ENCODE data around the gene CDH26. TPM values are rescaled to one million over a fixed set of nuclear protein-coding genes. Genes with fewer than 3 reads are reported as not detected.

Gene CDH26
- polyA plus RNA-seq, 1 donor from 2014 or later: 0.43 TPM

GRCh38 chr20:59977086-59977485, 18.9 kb downstream of the CDH26 start:
- Histone ChIP-seq H3K27me3 (ENCODE audit: insufficient read depth, low read depth, low read length) (no peaks in the 10 kb centered on the region), H3K9me3 (ENCODE audit: low read length) (no peaks in the 10 kb centered on the region), H3K4me2 (ENCODE audit: low read length) (no peak overlapping the region), H3F3A (ENCODE audit: insufficient read depth, low read length, poor library complexity, severe bottlenecking) (no peaks in the 10 kb centered on the region), H3K9me2 (ENCODE audit: insufficient read depth, low read length) (no peaks in the 10 kb centered on the region), H3K4me3 (ENCODE audit: low read length) (no peak overlapping the region), H3K79me2 (replicated peaks; ENCODE audit: insufficient read depth, low read length) (no peaks in the 10 kb centered on the region), H2AFZ (ENCODE audit: low read depth, low read length) (no peak overlapping the region), H4K20me1 (ENCODE audit: insufficient read depth) (no peaks in the 10 kb centered on the region), H3K27ac (ENCODE audit: low read length) (no peak overlapping the region), H3K36me3 (ENCODE audit: insufficient read depth, low read length) (no peaks in the 10 kb centered on the region), H3K9ac (ENCODE audit: low read length) (no peak overlapping the region)
- TF ChIP-seq POLR2AphosphoS5 (IDR thresholded peaks at IDR 0.05): no peak
- TF ChIP-seq RAD21 (conservative IDR thresholded peaks at IDR 0.05): no peak
- TF ChIP-seq EP300 (conservative IDR thresholded peaks at IDR 0.05; ENCODE audit: poor library complexity, severe bottlenecking): no peak
- no peak for TF ChIP-seq MXI1 (conservative IDR thresholded peaks at IDR 0.05; ENCODE audit: poor library complexity, severe bottlenecking)
- no peak for TF ChIP-seq REST (IDR thresholded peaks at IDR 0.05; ENCODE audit: borderline replicate concordance)
- no peak for TF ChIP-seq CTCF (IDR thresholded peaks at IDR 0.05; ENCODE audit: poor library complexity, severe bottlenecking)

- Histone ChIP-seq H3K36me3 (ENCODE audit: insufficient read depth, low read length) (no peaks in the 10 kb centered on the region), H3K4me2 (ENCODE audit: low read length) (no peak overlapping the region), H3K9me2 (ENCODE audit: insufficient read depth, low read length) (no peaks in the 10 kb centered on the region), H3K4me3 (ENCODE audit: low read length) (no peak overlapping the region), H3K27me3 (ENCODE audit: insufficient read depth, low read depth, low read length) (no peaks in the 10 kb centered on the region), H3K27ac (ENCODE audit: low read length) (peak overlapping the region; percentile 54), H2AFZ (ENCODE audit: low read depth, low read length) (no peak overlapping the region), H4K20me1 (ENCODE audit: insufficient read depth) (no peaks in the 10 kb centered on the region), H3K79me2 (replicated peaks; ENCODE audit: insufficient read depth, low read length) (no peaks in the 10 kb centered on the region), H3K9me3 (ENCODE audit: low read length) (no peaks in the 10 kb centered on the region), H3F3A (ENCODE audit: insufficient read depth, low read length, poor library complexity, severe bottlenecking) (no peaks in the 10 kb centered on the region), H3K9ac (ENCODE audit: low read length) (peak overlapping the region; percentile 30)
- no peak for TF ChIP-seq EP300 (conservative IDR thresholded peaks at IDR 0.05; ENCODE audit: poor library complexity, severe bottlenecking)
- TF ChIP-seq RAD21 (conservative IDR thresholded peaks at IDR 0.05): no peak
- TF ChIP-seq MXI1 (conservative IDR thresholded peaks at IDR 0.05; ENCODE audit: poor library complexity, severe bottlenecking): no peak
- no peak for TF ChIP-seq CTCF (IDR thresholded peaks at IDR 0.05; ENCODE audit: poor library complexity, severe bottlenecking)
- no peak for TF ChIP-seq REST (IDR thresholded peaks at IDR 0.05; ENCODE audit: borderline replicate concordance)
- no peak for TF ChIP-seq SMC3 (conservative IDR thresholded peaks at IDR 0.05; ENCODE audit: poor library complexity)
- TF ChIP-seq TAF1 (IDR thresholded peaks at IDR 0.05; ENCODE audit: low read depth): no peak
These were observed 24.9 kb downstream of the CDH26 start for GRCh38 chr20:59983076-59983475.

Measured in neural cell (in vitro differentiated cells).